GM19193 (cell line): Measurements from ENCODE around the gene DDX20.

ENCODE experiments used
- POLR2A ChIP-seq: IDR thresholded peaks from 4 replicates; pipeline ENCODE4 v1.6.1; 2011; ENCODE audit not compliant: insufficient read depth, insufficient read length; ENCODE audit errors: extremely low read depth

DDX20 gene

GRCh38 chr1:111786669-111787207 is 31.0 kb downstream of the DDX20 start:
- no peak for TF ChIP-seq POLR2A

DNA sequence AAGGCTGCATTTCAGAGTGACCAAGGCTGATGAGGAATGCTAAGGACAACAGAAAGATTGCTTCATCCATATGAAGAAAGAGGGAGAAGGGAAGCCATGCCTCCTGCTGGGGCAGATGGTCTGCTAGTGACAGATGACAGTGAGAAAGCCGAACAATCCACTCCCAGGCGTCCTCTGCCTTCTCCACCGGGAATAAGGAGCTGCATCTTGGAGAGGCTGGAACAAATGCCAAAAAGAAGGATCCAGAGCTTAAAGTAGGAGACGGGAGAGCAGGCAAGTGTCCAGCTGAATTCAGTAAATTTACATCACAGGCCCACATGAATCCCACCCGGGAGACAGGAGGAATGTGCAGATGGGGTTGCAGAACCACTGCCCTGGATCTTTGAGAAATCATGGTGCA is 33.4 kb downstream of the DDX20 start:
- TF ChIP-seq POLR2A = no peak

DNA sequence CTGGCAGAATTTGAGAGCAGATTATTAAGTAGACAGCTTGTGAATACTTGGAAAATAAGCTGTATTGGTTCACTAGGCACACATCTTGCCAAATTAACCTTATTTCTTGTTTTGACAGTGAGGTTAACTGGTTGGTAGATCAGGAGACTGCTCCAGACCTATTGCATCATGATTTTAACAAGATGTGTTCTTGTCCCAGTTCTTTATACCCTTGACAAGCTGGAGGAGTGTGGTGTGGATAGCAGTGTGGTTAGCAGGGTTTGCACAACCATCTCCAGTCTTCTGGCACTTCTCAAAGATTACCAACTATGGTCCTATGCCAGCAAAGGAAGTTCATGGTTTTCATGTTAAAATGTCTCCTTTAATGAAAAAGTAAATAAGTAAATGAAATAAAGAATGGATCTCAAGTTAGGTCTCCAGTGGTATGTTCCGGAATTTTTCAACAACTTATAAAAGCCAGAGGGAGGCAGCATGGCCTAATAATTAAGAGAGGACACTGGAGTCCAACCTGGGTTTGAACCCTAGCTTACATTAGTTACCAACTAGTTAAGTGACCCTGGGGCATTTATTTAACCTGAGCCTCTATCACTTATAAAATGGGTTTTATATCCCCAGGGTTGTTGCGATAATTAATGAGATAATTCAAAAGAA is 34.1 kb downstream of the DDX20 start:
- no peak for TF ChIP-seq POLR2A

- no peak for TF ChIP-seq POLR2A
Measured at GRCh38 chr1:111791776-111792175, 36.1 kb downstream of the DDX20 start.

DNA sequence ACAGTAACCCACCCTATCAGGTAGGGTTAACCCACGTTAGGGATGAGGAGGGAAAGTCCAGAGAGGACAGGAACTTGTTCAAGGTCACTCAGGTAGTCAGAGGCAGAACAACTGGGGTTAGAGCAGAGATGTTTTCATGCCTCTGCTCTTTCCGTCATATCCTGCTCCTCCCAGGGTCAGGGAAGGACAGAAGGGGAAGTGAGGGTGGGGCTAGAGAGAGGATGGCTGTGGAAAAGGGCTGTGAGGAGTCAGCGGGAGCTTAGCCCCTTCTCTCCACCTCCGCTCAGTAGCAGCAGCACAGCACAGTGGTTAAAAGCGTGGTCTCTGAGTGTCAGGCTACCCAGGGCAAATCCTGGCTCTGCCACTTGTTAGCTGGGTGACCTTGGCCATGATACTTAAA is 36.5 kb downstream of the DDX20 start:
- no peak for TF ChIP-seq POLR2A

- TF ChIP-seq POLR2A = no peak
Measured at GRCh38 chr1:111793923-111794322, 38.2 kb downstream of the DDX20 start.

DNA sequence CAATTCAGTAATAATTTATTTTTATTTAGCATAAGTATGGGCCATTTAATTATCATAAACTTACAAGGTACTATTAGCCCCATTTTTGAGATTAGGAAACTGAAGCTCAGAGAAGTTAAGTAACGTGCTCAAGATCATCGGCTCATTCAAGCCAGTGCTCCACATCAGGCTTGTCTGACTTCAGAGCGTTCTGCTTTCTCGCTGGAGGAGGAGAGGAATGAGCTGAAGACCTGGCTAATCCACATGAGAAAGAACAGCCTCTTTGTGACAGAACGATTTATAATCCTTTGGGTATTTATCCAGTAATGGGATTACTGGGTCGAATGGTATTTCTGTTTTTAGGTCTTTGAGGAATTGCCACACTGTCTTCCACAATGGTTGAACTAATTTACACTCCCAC is 39.7 kb downstream of the DDX20 start:
- TF ChIP-seq POLR2A = no peak

- TF ChIP-seq POLR2A = no peak
Measured at GRCh38 chr1:111798580-111798979, 42.9 kb downstream of the DDX20 start.

GRCh38 chr1:111801071-111801850 is 45.6 kb downstream of the DDX20 start:
- TF ChIP-seq POLR2A = no peak

DNA sequence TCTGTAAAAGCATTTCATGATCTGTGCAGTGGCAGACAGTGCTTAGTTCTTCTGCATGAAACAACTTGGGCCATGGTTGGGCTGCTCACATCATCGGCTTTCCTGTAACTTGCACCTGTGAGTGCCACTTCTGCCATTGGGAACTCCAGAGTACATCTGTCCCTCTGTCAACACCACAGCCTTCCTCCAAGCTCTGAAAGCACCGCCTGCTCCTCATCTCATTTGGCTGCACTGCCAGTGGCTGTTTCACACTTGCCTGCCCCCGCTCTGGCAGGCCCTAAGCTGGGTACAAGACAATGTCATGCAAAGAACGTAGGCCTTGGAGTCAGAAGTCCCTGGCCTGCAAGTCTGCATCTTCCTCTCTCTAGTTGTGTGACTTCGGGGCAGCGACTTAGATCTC is 46.4 kb downstream of the DDX20 start:
- TF ChIP-seq POLR2A = no peak

- TF ChIP-seq POLR2A = no peak
Measured at GRCh38 chr1:111802984-111803383, 47.3 kb downstream of the DDX20 start.

DNA sequence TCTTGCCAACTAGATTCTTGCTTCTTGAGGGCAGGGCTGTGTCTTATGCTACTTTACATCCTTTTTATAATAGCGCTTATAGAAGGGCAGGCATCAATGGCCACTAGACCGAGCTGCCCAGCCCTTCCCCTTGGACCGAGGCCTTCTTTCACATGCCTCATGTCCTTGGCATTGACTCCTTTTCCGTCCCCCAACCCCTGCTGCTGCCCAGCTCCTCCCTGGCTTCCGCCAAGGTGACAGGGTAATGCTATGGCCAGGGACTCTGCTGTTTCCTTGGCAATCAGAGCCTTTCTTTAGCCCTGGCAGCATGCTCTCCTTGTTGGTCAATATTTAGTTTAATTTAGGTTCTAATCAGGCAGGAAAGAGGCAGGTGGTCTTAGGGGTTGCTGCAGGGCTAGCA is 48.2 kb downstream of the DDX20 start:
- TF ChIP-seq POLR2A = no peak

GRCh38 chr1:111804776-111805175 is 49.1 kb downstream of the DDX20 start:
- TF ChIP-seq POLR2A = no peak

- no peak for TF ChIP-seq POLR2A
Measured at GRCh38 chr1:111805251-111805650, 49.5 kb downstream of the DDX20 start.

- no peak for TF ChIP-seq POLR2A
Measured at GRCh38 chr1:111811891-111812290, 56.2 kb downstream of the DDX20 start.

- TF ChIP-seq POLR2A = no peak
Measured at GRCh38 chr1:111812306-111812705, 56.6 kb downstream of the DDX20 start.
